Endothelial cell of umbilical vein (primary cell): Measurements from ENCODE around the gene MIA3. TPM values are rescaled to one million over a fixed set of nuclear protein-coding genes. Genes with fewer than 3 reads are reported as not detected.
A peak's percentile ranks its signal among the peaks of the same experiment; 100 is the strongest.

Experiments used
- BruUV-seq: library from RNA; stranded (reverse); fragments of 400-500 nt; replicated peaks from 2 replicates; lab custom pipeline; 2021; lab: Mats Ljungman, UMichigan
- CTCF ChIA-PET: fragments of 300-600, 350-600 bp; sonication (Branson Sonifier 250); formaldehyde crosslinking; loops from one replicate; lab custom pipeline; 2021; ENCODE audit warnings: antibody characterized with exemption, inconsistent platforms; lab: Charles Lee
- POLR2A ChIA-PET: fragments of 300-600, 350-600 bp; sonication (Branson Sonifier 250); formaldehyde crosslinking; loops from one replicate; lab custom pipeline; 2021; ENCODE audit warnings: antibody characterized with exemption, inconsistent platforms; lab: Charles Lee
- DNase-seq: peaks from one replicate; pipeline ENCODE4 v3.0.0-alpha.2; 2011; ENCODE audit warnings: low read depth, low spot score
- FAIRE-seq: peaks from 2 replicates; lab custom pipeline; 2011; peaks lifted over from hg19 to GRCh38; lab: Jason Lieb, UNC
- H2AFZ ChIP-seq: 2 replicates; pipeline ENCODE4 v1.6.0; 2012; ENCODE audit warnings: low read depth, low read length, control low read depth, inconsistent platforms
- H3K27ac ChIP-seq: 2 replicates; pipeline ENCODE4 v1.5.1; 2011; ENCODE audit warnings: low read depth, mild to moderate bottlenecking, control low read depth, low read length, moderate library complexity; ENCODE audit not compliant: insufficient read depth
- H3K27me3 ChIP-seq, 2 experiments: 2 replicates each; pipeline versions ENCODE4 v1.6.0 to v1.6.1; 2011; ENCODE audit warnings: low read length in 2 of 2, mixed read lengths in 1 of 2; ENCODE audit not compliant: control insufficient read depth in 2 of 2, insufficient read depth in 2 of 2
- H3K36me3 ChIP-seq, 2 experiments: 2 replicates in 1 of 2; 3 replicates in 1 of 2; pipeline ENCODE4 v1.5.1; 2011; ENCODE audit warnings: low read length in 2 of 2, mild to moderate bottlenecking in 1 of 2, moderate library complexity in 1 of 2; ENCODE audit not compliant: control insufficient read depth in 2 of 2, insufficient read depth in 2 of 2; ENCODE audit errors: extremely low read depth in 1 of 2
- H3K4me1 ChIP-seq: 3 replicates; pipeline ENCODE4 v1.5.1; 2011; ENCODE audit warnings: mild to moderate bottlenecking, low read length; ENCODE audit not compliant: control insufficient read depth, insufficient read depth; ENCODE audit errors: extremely low read depth
- H3K4me2 ChIP-seq: 2 replicates; pipeline ENCODE4 v1.6.1; 2011; ENCODE audit warnings: low read length, control low read depth, mixed read lengths; ENCODE audit not compliant: insufficient read depth
- H3K4me3 ChIP-seq, 3 experiments: fragments of 200-600 bp in 1 of 3; sonication (generic), shearing (Covaris generic) in 1 of 3; replicated peaks in 1 of 3; 2 replicates each; pipeline ENCODE4 v1.5.1; 2011 to 2016; ENCODE audit warnings: control low read depth in 3 of 3, low read length in 3 of 3, mild to moderate bottlenecking in 2 of 3, inconsistent platforms in 1 of 3, low read depth in 1 of 3, moderate library complexity in 1 of 3; ENCODE audit not compliant: insufficient read depth in 1 of 3
- H3K79me2 ChIP-seq: 2 replicates; pipeline ENCODE4 v1.6.0; 2012; ENCODE audit warnings: low read length, inconsistent platforms; ENCODE audit not compliant: control insufficient read depth, insufficient read depth
- H3K9ac ChIP-seq: replicated peaks from 2 replicates; pipeline ENCODE3; 2011; ENCODE audit warnings: low read length, control low read depth; ENCODE audit not compliant: insufficient read depth; ENCODE audit errors: extremely low read depth
- H3K9me1 ChIP-seq: replicated peaks from 3 replicates; pipeline ENCODE4 v1.6.0; 2011; ENCODE audit warnings: mild to moderate bottlenecking, low read length; ENCODE audit not compliant: control insufficient read depth, insufficient read depth; ENCODE audit errors: extremely low read depth
- H3K9me3 ChIP-seq: replicated peaks from 2 replicates; pipeline ENCODE4 v1.5.1; 2012; ENCODE audit warnings: low read length, inconsistent platforms; ENCODE audit not compliant: control insufficient read depth, insufficient read depth
- H4K20me1 ChIP-seq: replicated peaks from 2 replicates; pipeline ENCODE3; 2011; ENCODE audit warnings: mild to moderate bottlenecking, low read length; ENCODE audit not compliant: control insufficient read depth, insufficient read depth; ENCODE audit errors: extremely low read depth
- EZH2 ChIP-seq: IDR thresholded peaks from 2 replicates; pipeline ENCODE4 v1.6.1; 2012; ENCODE audit warnings: borderline replicate concordance, low read depth, mild to moderate bottlenecking, moderate library complexity, low read length, inconsistent platforms; ENCODE audit not compliant: severe bottlenecking
- FOS ChIP-seq: IDR thresholded peaks from 2 replicates; pipeline ENCODE4 v1.6.1; 2011; ENCODE audit warnings: mild to moderate bottlenecking, low read length, moderate library complexity, borderline replicate concordance; ENCODE audit not compliant: insufficient read depth
- GATA2 ChIP-seq: IDR thresholded peaks from 2 replicates; pipeline ENCODE4 v1.7.0; 2011; ENCODE audit warnings: low read depth, mild to moderate bottlenecking, moderate library complexity, mixed read lengths, low read length; ENCODE audit not compliant: insufficient read length, insufficient read depth
- JUN ChIP-seq: IDR thresholded peaks from 2 replicates; pipeline ENCODE4 v1.6.1; 2011; ENCODE audit warnings: borderline replicate concordance, low read depth; ENCODE audit not compliant: insufficient read length, insufficient read depth
- MYC ChIP-seq: IDR thresholded peaks from one replicate; pipeline ENCODE4 v1.6.1; 2011; ENCODE audit warnings: mild to moderate bottlenecking, low read depth, low read length
- POLR2A ChIP-seq: IDR thresholded peaks from 2 replicates; pipeline ENCODE4 v1.6.1; 2012; ENCODE audit warnings: low read depth, mild to moderate bottlenecking, control low read depth, low read length
- POLR2AphosphoS5 ChIP-seq: IDR thresholded peaks from 2 replicates; pipeline ENCODE4 v1.6.1; 2012; ENCODE audit warnings: low read depth, mild to moderate bottlenecking, control low read depth, low read length, moderate library complexity; ENCODE audit not compliant: insufficient read depth
- dilution Hi-C: fragments of 300-500 bp; cut with MboI; formaldehyde crosslinking; loops from one replicate; pipeline ENCODE4 v1.15.0; 2019; ENCODE audit warnings: low sequenced_read_pairs; ENCODE audit not compliant: extremely low pct_ligation_motif_present
- intact Hi-C: fragments of 100-400 bp; cut with micrococcal nuclease; formaldehyde crosslinking; loops from one replicate; pipeline ENCODE4 v1.10.0; 2022
- polyA plus RNA-seq, 4 experiments: library from polyadenylated mRNA; depleted of rRNA in 3 of 4; stranded (reverse) in 3 of 4; unstranded in 1 of 4; fragments of >200 nt; gene quantifications; 2 replicates each; pipeline versions ENCODE4 v1.2.1 to v1.2.3, GENCODE V29; 2011 to 2012; ENCODE audit warnings: missing spikeins in 1 of 4
- total RNA-seq: library from RNA; stranded (reverse); gene quantifications from 2 replicates; pipeline ENCODE4 v1.2.3, GENCODE V29; 2021
- TF ChIP-seq, protein P1 (sequence below), 2 donors: IDR thresholded peaks; 1 replicate in 1 of 2; 2 replicates in 1 of 2; pipeline ENCODE4 v1.5.1; 2011; ENCODE audit warnings: low read length in 2 of 2, mild to moderate bottlenecking in 2 of 2, moderate library complexity in 2 of 2, control low read depth in 1 of 2, inconsistent platforms in 1 of 2, low read depth in 1 of 2; ENCODE audit not compliant: insufficient read depth in 1 of 2; ENCODE audit errors: extremely low read depth in 1 of 2
- TF ChIP-seq, protein P2 (sequence below): IDR thresholded peaks from 2 replicates; pipeline ENCODE4 v1.6.1; 2011; ENCODE audit not compliant: insufficient read depth, insufficient read length

Gene MIA3
- total and polyA plus RNA-seq, 2 donors (not counting 3 experiments of a cell fraction or from before 2014, with no cell fraction given), result 63.7 to 108 TPM

DNA sequence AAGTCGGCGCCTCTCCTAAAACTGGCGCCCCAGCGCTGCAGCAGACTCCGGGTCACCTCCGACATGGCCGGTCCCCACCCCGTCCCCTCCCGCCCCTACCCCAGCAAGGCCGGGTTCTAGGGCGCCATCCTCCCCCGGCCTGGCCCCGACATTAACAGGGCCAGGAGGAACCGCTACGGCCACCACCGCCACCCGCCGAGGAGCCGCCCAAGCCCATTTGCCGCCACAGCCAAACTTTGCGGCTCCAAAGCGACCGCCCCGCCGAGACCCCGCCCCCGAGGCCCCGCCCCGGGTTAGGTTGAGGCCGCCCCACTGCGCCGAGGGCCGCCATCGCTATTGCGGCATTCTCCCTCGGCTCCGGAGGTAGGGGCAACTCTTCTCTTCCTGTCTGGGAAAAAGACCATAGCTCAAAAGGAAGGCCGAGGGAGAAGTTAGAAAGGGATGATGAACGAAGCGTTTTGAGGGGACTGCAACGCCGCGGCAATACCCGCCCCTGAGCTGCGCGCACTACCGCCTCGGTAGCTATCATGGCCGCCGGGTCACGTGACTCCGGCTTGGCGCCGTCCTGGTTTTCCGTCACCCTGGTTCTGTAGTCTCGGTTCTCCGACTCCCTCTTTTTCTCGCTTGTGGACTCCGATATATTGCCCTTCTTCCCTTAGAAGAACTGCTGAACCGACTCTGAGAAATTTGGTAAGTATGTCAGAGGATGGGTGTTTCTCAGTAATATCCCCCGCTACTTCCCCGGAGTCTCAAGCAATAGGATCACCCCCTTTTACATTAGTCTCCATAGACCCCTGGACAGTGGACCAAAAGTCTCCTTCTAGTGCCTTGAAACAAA is 94.6 kb downstream of the MIA3 start, which contains the start of the genes AIDA and BROX:
AIDA (minus strand) TSS at position 239 of the 838 bp plus-strand sequence; CDS start at position 65, 174 bp downstream.
BROX (plus strand) TSS at position 312 of the 838 bp plus-strand sequence. CDS start 3,136 bp downstream, outside the sequence.
- Histone ChIP-seq H3K27ac (peak within 1 kb of the TSS; percentile 90), H3K4me1 (peaks cover 14% of the 10 kb centered on the region), H3K4me3 (peak within 1 kb of the TSS; percentile 54 to 98 (median 92)), H3K9me1 (no peaks in the 10 kb centered on the region), H3K27me3 (no peaks in the 10 kb centered on the region), H4K20me1 (no peaks in the 10 kb centered on the region), H3K79me2 (peaks cover 49% of the 10 kb centered on the region), H3K4me2 (peak within 1 kb of the TSS; percentile 93), H2AFZ (peak within 1 kb of the TSS; percentile 83), H3K9me3 (no peaks in the 10 kb centered on the region), H3K36me3 (peaks cover 0 to under 1% of the 10 kb centered on the region in 2 experiments), H3K9ac (peak within 1 kb of the TSS; percentile 99)
- dilution Hi-C loops (no loop called here), intact Hi-C loops (loop anchor here (1.0 to 10.0 kb wide), 4 partner anchors 68 to 369 kb away; no protein-coding TSS in a partner anchor)
- CTCF ChIA-PET, result interaction anchor here (1.0 to 2.2 kb wide), 7 partner anchors 73 to 411 kb away, joined by 3 to 6 read pairs (median 4); no protein-coding TSS in a partner anchor
- FAIRE-seq (peak; percentile 50), DNase-seq (peak; percentile 84)
- BruUV-seq, result TSS peak; percentile 61
- TF ChIP-seq POLR2AphosphoS5 (peak; percentile 55), EZH2 (no peak), POLR2A (no peak), GATA2 (no peak), MYC (no peak), JUN (no peak), FOS (no peak)
- TF ChIP-seq, protein P1, sequence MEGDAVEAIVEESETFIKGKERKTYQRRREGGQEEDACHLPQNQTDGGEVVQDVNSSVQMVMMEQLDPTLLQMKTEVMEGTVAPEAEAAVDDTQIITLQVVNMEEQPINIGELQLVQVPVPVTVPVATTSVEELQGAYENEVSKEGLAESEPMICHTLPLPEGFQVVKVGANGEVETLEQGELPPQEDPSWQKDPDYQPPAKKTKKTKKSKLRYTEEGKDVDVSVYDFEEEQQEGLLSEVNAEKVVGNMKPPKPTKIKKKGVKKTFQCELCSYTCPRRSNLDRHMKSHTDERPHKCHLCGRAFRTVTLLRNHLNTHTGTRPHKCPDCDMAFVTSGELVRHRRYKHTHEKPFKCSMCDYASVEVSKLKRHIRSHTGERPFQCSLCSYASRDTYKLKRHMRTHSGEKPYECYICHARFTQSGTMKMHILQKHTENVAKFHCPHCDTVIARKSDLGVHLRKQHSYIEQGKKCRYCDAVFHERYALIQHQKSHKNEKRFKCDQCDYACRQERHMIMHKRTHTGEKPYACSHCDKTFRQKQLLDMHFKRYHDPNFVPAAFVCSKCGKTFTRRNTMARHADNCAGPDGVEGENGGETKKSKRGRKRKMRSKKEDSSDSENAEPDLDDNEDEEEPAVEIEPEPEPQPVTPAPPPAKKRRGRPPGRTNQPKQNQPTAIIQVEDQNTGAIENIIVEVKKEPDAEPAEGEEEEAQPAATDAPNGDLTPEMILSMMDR (IDR thresholded peaks at IDR 0.05; ENCODE audit: extremely low read depth in 1 of 2, insufficient read depth in 1 of 2, low read depth in 1 of 2, low read length in 2 of 2), result no peak
- TF ChIP-seq, protein P2, sequence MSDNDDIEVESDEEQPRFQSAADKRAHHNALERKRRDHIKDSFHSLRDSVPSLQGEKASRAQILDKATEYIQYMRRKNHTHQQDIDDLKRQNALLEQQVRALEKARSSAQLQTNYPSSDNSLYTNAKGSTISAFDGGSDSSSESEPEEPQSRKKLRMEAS, result peak; percentile 62
- POLR2A ChIA-PET, result interaction anchor here (0.6 kb wide), 1 partner anchor 431 kb away, joined by 7 read pairs; the partner anchor contains the start of gene TLR5
